Mesothelial cell of epicardium (in vitro differentiated cells): ENCODE data around the gene FIBCD1. TPM values are rescaled to one million over a fixed set of nuclear protein-coding genes. Genes with fewer than 3 reads are reported as not detected.
"Not testable (repeated sequence)": the region's sequence is repeated elsewhere in the genome, so short reads cannot be mapped to it uniquely, and the experiment has no call there.

Experiments used
- DNase-seq, 2 experiments: peaks; one replicate each; pipeline ENCODE4 v3.0.0; 2021; ENCODE audit warnings: low spot score in 2 of 2; ENCODE audit not compliant: unreplicated experiment in 2 of 2
- H3K27ac Mint-ChIP-seq: 2 replicates; pipeline ENCODE4 v1.8.0; 2021; ENCODE audit warnings: mixed read lengths
- H3K27me3 Mint-ChIP-seq: 2 replicates; pipeline ENCODE4 v1.8.0; 2021; ENCODE audit warnings: low read depth, mixed read lengths
- H3K36me3 Mint-ChIP-seq: 2 replicates; pipeline ENCODE4 v1.8.0; 2021; ENCODE audit warnings: mixed read lengths
- H3K4me1 Mint-ChIP-seq: 2 replicates; pipeline ENCODE4 v1.8.0; 2021; ENCODE audit warnings: mixed read lengths
- H3K4me3 Mint-ChIP-seq: 2 replicates; pipeline ENCODE4 v1.8.0; 2021; ENCODE audit warnings: mild to moderate bottlenecking, moderate library complexity, mixed read lengths
- H3K9me3 Mint-ChIP-seq: 2 replicates; pipeline ENCODE4 v1.8.0; 2021; ENCODE audit warnings: mixed read lengths
- total RNA-seq: library from RNA; stranded (reverse); gene quantifications from 3 replicates; pipeline ENCODE4 v1.2.1, GENCODE V29; 2021
- TF ChIP-seq, protein P1 (sequence below): fragments of 200-600 bp; sonication (generic); IDR thresholded peaks from one replicate; pipeline ENCODE4 v1.5.0; 2021; ENCODE audit warnings: antibody characterized with exemption; ENCODE audit not compliant: unreplicated experiment

The FIBCD1 gene
- total RNA-seq, 1 donor from 2014 or later, result 2.2 TPM

- TF ChIP-seq, protein P1, sequence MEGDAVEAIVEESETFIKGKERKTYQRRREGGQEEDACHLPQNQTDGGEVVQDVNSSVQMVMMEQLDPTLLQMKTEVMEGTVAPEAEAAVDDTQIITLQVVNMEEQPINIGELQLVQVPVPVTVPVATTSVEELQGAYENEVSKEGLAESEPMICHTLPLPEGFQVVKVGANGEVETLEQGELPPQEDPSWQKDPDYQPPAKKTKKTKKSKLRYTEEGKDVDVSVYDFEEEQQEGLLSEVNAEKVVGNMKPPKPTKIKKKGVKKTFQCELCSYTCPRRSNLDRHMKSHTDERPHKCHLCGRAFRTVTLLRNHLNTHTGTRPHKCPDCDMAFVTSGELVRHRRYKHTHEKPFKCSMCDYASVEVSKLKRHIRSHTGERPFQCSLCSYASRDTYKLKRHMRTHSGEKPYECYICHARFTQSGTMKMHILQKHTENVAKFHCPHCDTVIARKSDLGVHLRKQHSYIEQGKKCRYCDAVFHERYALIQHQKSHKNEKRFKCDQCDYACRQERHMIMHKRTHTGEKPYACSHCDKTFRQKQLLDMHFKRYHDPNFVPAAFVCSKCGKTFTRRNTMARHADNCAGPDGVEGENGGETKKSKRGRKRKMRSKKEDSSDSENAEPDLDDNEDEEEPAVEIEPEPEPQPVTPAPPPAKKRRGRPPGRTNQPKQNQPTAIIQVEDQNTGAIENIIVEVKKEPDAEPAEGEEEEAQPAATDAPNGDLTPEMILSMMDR, result no peak
- Mint-ChIP-seq H3K4me3 (no peak overlapping the region), H3K27ac (no peak overlapping the region), H3K9me3 (peaks cover 13% of the 10 kb centered on the region), H3K36me3 (peaks cover 5% of the 10 kb centered on the region), H3K4me1 (peaks cover 3% of the 10 kb centered on the region), H3K27me3 (peaks cover 5% of the 10 kb centered on the region)
- no peak for DNase-seq
Observed at GRCh38 chr9:130960522-130961378, 21.7 kb upstream of the FIBCD1 start.

DNA sequence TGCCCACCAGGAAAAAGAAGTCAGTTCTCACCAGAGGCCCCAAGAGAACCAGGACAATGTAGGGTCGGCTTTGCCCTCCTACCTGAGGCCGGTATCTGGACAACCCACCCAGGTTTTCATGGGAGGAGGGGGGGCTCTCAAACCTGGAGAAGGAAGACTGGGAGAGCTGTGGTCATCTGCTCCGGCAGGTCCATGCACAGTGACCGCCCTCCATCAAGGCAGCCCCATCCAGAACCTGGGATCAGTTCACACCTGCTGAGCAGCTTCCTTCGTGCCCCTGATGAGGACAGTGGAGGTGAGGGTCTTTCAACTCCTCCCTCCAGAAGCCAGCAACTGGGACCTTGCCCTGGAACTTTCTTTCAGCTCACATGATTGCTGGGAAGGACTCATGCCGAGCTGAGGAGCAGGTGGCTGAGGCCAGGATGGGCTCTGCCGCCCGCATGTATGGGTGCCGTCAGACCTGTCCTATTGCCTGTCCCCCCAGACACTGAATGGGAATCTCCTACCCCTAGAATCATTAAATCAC, 20.8 kb upstream of the FIBCD1 start:
- Mint-ChIP-seq H3K36me3 (peaks cover 5% of the 10 kb centered on the region), H3K4me3 (no peak overlapping the region), H3K27me3 (peaks cover 5% of the 10 kb centered on the region), H3K27ac (no peak overlapping the region), H3K4me1 (peaks cover 3% of the 10 kb centered on the region), H3K9me3 (peaks cover 8% of the 10 kb centered on the region)
- DNase-seq, result no peak
- TF ChIP-seq, protein P1, result no peak

DNA sequence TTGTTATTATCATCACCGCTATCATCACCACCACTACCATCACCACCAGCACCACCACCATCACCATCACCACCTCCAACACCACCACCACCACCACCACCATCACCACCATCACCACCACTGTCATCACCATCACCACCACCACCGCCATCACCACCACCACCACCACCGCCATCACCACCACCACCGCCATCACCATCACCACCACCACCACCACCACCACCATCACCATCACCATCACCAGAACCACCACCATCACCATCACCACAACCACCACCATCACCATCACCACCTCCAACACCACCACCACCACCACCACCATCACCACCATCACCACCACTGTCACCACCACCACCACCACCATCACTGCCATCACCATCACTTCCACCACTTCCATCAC, 19.5 kb upstream of the FIBCD1 start:
- H3K27me3 Mint-ChIP-seq, H3K4me1 Mint-ChIP-seq, H3K9me3 Mint-ChIP-seq, H3K27ac Mint-ChIP-seq, H3K4me3 Mint-ChIP-seq, H3K36me3 Mint-ChIP-seq, DNase-seq: not testable (repeated sequence)

DNA sequence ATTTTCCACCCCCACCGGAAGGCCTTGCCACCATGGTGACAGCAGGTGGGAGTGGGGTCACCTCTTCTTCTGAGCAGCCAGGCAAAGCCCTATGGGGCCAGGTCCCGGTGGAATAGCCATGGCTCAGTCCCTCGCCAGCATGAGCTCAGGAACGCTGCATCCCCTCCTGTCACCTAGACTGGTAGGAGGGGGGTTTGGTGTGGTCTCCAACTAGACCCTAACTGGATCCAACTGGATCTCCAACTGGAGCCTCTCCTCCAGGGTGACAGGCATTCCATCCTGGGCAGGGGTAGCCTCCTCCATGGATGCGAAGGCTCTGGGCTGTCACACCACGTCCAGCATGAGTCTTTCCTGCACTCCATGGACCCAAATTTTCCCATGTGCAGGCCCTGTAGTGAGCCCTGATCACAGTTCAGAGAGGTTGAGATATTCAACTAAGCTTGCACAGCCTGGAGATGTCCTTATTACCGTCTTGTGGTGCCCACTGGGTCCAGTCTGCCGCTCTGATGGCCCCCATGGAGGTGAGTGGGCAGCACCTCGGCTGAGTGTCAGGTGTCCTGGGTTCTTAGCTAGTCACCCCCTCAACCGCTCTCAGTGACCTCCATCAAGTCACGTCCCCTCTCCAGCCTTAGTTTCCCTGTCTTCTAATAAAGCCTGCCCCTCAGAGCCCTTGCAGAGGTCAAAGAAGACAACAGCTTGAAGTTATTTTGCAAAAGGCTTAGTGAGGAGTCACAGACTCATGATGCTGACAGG, 18.6 kb upstream of the FIBCD1 start:
- Mint-ChIP-seq H3K4me3 (no peak overlapping the region), H3K4me1 (no peaks in the 10 kb centered on the region), H3K36me3 (peaks cover 3% of the 10 kb centered on the region), H3K9me3 (peaks cover 4% of the 10 kb centered on the region), H3K27me3 (peaks cover 10% of the 10 kb centered on the region), H3K27ac (no peak overlapping the region)
- DNase-seq, result no peak
- TF ChIP-seq, protein P1, result no peak

DNA sequence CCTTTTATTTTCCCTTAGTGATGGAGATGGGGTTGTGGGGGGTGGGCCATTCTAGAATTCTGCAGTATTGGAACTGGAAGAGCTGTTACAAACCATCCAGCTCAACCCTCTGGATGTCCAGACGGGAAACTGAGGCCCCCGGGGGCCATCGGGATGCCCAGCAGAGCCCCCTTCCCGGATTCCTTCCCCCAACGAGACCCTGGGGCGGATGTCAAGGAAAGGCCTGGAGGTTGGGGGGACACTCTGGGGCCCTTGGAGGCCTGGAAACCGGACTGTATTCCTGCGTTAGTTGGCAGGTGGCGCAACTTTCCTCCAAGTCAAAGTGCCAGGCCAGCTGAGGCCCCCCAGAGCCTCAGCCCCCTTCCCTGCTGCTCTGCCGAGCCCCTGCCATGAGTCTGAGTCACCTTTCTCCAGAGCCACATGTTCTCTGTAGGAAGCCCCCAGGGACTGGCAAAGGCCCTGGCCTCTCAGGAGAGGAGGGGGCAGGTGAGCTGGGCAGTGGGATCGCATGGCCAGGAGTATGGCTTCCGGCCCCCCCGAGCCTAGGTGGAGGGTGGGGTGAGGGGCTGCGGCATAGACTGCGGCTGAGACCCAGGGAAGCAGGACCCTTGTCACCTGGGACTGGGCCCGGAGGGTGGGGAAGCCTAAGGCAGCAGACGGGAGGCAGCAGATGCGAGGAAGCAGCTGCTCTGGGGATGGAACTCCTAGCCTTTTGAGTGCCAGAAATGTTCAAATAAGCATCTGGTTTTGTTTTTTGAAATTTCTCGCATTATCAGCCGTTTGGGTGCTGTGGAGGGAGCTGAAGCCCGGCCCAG, 17.8 kb upstream of the FIBCD1 start:
- H3K27me3 Mint-ChIP-seq, result peaks cover 16% of the 10 kb centered on the region
- no peak overlapping the region for H3K4me3 Mint-ChIP-seq
- H3K36me3 Mint-ChIP-seq, result peaks cover 3% of the 10 kb centered on the region
- H3K27ac Mint-ChIP-seq, result no peak overlapping the region
- TF ChIP-seq, protein P1, result no peak
- no peaks in the 10 kb centered on the region for H3K4me1 Mint-ChIP-seq
- no peak for DNase-seq
- H3K9me3 Mint-ChIP-seq, result peaks cover 4% of the 10 kb centered on the region
